Peyer's patch (tissue), 4 donors: Measurements from ENCODE around the gene NWD2.

Experiments used
- CTCF ChIP-seq, 6 experiments: fragments of 450-650 bp in 4 of 6; fragments of 200-600 bp in 2 of 6; sonication (generic) in 1 of 6; IDR thresholded peaks; one replicate each; pipeline ENCODE4 v1.5.1; 2017 to 2019; ENCODE audit warnings: antibody characterized with exemption in 6 of 6, mild to moderate bottlenecking in 3 of 6, moderate library complexity in 1 of 6
- POLR2A ChIP-seq, 2 donors: fragments of 450-650 bp; IDR thresholded peaks; one replicate each; pipeline ENCODE4 v1.5.1; 2017; ENCODE audit warnings: antibody characterized with exemption in 2 of 2, mild to moderate bottlenecking in 2 of 2, moderate library complexity in 2 of 2

- TF ChIP-seq POLR2A (IDR thresholded peaks at IDR 0.05) (no peak), CTCF (IDR thresholded peaks at IDR 0.05) (no peak)
Observed at GRCh38 chr4:37304612-37305011, 60.1 kb downstream of the NWD2 start.
